ENCODE data around the gene GTF2E1.
"Not testable (repeated sequence)": the region's sequence is repeated elsewhere in the genome, so short reads cannot be mapped to it uniquely, and the experiment has no call there.

DNA sequence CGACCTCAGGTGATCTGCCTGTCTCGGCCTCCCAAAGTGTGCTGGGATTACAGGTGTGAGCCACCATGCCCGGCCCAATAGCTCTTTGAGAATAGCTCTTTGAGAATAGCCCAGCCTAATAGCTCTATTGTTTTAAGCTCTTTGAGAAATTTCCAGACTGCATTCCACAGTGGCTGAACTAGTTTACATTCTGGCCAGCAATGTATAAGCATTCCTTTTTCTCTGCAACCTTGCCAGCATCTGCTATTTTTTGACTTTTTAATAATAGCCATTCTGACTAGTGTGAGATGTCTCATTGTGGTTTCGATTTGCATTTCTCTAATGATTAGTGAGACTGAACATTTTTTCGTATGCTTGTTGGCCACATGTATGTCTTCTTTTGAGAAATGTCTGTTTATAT is 43.3 kb downstream of the GTF2E1 start:
- not testable (repeated sequence) for TF ChIP-seq POLR2A (IDR thresholded peaks at IDR 0.05)
- TF ChIP-seq, protein P1, sequence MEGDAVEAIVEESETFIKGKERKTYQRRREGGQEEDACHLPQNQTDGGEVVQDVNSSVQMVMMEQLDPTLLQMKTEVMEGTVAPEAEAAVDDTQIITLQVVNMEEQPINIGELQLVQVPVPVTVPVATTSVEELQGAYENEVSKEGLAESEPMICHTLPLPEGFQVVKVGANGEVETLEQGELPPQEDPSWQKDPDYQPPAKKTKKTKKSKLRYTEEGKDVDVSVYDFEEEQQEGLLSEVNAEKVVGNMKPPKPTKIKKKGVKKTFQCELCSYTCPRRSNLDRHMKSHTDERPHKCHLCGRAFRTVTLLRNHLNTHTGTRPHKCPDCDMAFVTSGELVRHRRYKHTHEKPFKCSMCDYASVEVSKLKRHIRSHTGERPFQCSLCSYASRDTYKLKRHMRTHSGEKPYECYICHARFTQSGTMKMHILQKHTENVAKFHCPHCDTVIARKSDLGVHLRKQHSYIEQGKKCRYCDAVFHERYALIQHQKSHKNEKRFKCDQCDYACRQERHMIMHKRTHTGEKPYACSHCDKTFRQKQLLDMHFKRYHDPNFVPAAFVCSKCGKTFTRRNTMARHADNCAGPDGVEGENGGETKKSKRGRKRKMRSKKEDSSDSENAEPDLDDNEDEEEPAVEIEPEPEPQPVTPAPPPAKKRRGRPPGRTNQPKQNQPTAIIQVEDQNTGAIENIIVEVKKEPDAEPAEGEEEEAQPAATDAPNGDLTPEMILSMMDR (IDR thresholded peaks at IDR 0.05), result not testable (repeated sequence)
